HL-60 (cell line): ENCODE data around the gene TMEM80.

Source experiments
- POLR2AphosphoS5 ChIP-seq: IDR thresholded peaks from 2 replicates; pipeline ENCODE4 v1.6.1; 2012; ENCODE audit warnings: low read depth
- TF ChIP-seq, protein P1 (sequence below): IDR thresholded peaks from one replicate; pipeline ENCODE4 v1.5.1; 2011; ENCODE audit warnings: low read length, control low read depth, inconsistent platforms; ENCODE audit not compliant: insufficient read depth
- TF ChIP-seq, protein P2 (sequence below): IDR thresholded peaks from 2 replicates; pipeline ENCODE4 v1.6.1; 2012; ENCODE audit warnings: low read depth; ENCODE audit not compliant: insufficient replicate concordance

DNA sequence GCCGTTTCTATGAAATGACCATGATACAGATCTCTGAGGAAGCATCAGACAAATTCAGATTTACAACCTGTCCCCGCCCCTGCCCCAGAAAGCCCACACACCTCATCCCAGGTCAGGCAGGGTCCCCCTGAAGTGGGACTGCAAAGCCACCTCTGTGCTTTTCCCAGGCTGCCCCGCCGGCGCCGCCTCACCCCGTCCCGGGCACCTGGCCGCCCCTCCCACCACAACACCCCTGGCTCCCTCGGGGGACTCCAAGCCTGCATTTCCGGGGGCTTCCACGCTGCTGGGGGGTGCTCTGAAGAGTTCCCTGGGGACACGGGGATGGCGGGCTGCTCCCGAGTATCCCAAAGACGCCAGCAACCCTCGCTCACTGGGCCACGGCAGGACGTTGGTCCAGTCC is 35.3 kb upstream of the TMEM80 start:
- TF ChIP-seq, protein P1, sequence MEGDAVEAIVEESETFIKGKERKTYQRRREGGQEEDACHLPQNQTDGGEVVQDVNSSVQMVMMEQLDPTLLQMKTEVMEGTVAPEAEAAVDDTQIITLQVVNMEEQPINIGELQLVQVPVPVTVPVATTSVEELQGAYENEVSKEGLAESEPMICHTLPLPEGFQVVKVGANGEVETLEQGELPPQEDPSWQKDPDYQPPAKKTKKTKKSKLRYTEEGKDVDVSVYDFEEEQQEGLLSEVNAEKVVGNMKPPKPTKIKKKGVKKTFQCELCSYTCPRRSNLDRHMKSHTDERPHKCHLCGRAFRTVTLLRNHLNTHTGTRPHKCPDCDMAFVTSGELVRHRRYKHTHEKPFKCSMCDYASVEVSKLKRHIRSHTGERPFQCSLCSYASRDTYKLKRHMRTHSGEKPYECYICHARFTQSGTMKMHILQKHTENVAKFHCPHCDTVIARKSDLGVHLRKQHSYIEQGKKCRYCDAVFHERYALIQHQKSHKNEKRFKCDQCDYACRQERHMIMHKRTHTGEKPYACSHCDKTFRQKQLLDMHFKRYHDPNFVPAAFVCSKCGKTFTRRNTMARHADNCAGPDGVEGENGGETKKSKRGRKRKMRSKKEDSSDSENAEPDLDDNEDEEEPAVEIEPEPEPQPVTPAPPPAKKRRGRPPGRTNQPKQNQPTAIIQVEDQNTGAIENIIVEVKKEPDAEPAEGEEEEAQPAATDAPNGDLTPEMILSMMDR, result no peak
- no peak for TF ChIP-seq POLR2AphosphoS5
- TF ChIP-seq, protein P2, sequence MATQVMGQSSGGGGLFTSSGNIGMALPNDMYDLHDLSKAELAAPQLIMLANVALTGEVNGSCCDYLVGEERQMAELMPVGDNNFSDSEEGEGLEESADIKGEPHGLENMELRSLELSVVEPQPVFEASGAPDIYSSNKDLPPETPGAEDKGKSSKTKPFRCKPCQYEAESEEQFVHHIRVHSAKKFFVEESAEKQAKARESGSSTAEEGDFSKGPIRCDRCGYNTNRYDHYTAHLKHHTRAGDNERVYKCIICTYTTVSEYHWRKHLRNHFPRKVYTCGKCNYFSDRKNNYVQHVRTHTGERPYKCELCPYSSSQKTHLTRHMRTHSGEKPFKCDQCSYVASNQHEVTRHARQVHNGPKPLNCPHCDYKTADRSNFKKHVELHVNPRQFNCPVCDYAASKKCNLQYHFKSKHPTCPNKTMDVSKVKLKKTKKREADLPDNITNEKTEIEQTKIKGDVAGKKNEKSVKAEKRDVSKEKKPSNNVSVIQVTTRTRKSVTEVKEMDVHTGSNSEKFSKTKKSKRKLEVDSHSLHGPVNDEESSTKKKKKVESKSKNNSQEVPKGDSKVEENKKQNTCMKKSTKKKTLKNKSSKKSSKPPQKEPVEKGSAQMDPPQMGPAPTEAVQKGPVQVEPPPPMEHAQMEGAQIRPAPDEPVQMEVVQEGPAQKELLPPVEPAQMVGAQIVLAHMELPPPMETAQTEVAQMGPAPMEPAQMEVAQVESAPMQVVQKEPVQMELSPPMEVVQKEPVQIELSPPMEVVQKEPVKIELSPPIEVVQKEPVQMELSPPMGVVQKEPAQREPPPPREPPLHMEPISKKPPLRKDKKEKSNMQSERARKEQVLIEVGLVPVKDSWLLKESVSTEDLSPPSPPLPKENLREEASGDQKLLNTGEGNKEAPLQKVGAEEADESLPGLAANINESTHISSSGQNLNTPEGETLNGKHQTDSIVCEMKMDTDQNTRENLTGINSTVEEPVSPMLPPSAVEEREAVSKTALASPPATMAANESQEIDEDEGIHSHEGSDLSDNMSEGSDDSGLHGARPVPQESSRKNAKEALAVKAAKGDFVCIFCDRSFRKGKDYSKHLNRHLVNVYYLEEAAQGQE, result no peak
